Measurements from ENCODE around the gene CEP164.

CEP164 gene

DNA sequence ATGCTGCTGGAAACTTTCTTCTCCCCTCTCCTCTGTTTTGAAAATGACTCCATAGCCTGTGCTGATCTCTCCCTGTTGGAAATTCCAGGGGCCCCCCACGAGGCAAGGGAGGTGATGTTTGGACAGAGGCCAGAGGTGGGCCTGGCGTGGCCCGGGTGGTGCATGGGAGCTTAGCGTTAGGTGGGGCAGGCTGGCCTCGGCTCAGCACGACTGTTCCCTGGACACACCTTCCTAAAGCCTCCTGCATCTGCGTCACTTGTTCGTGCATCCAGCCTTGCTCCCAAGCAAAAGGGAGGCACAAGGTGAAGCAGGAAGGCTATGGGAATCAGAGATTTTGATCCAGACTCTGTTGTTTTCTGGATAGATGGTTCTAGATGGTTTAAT is 135.2 kb downstream of the CEP164 start:
- DNase-seq (ENCODE audit: low spot score), result no peak
